GM21737 (cell line): ENCODE results near the gene EEPD1.
"Not testable (repeated sequence)": the region's sequence is repeated elsewhere in the genome, so short reads cannot be mapped to it uniquely, and the experiment has no call there.

Experiments used
- ATAC-seq: cut with Tn5 transposase; IDR thresholded peaks from one replicate; pipeline ENCODE4 v1.9.1; 2021; ENCODE audit warnings: mild to moderate bottlenecking, moderate library complexity; ENCODE audit not compliant: unreplicated experiment

Gene EEPD1

GRCh38 chr7:36249091-36249490 lies 96.0 kb downstream of the EEPD1 start:
- ATAC-seq: no peak

- no peak for ATAC-seq
Measured at GRCh38 chr7:36253699-36254098, 100.6 kb downstream of the EEPD1 start.

GRCh38 chr7:36258510-36259259 lies 105.6 kb downstream of the EEPD1 start:
- not testable (repeated sequence) for ATAC-seq

GRCh38 chr7:36260481-36260880 lies 107.4 kb downstream of the EEPD1 start:
- ATAC-seq: no peak

- no peak for ATAC-seq
Measured at GRCh38 chr7:36261019-36261754, 108.1 kb downstream of the EEPD1 start.

- ATAC-seq: no peak
Measured at GRCh38 chr7:36262309-36263094, 109.4 kb downstream of the EEPD1 start.

- ATAC-seq: no peak
Measured at GRCh38 chr7:36263095-36263484, 110.0 kb downstream of the EEPD1 start.

- ATAC-seq: no peak
Measured at GRCh38 chr7:36264123-36264801, 111.2 kb downstream of the EEPD1 start.

GRCh38 chr7:36264913-36265516 lies 112.0 kb downstream of the EEPD1 start:
- ATAC-seq: no peak

- no peak for ATAC-seq
Measured at GRCh38 chr7:36265680-36266079, 112.6 kb downstream of the EEPD1 start.

- no peak for ATAC-seq
Measured at GRCh38 chr7:36266190-36266589, 113.1 kb downstream of the EEPD1 start.

GRCh38 chr7:36266683-36267082 lies 113.6 kb downstream of the EEPD1 start:
- no peak for ATAC-seq

- no peak for ATAC-seq
Measured at GRCh38 chr7:36272211-36272566, 119.1 kb downstream of the EEPD1 start.

- no peak for ATAC-seq
Measured at GRCh38 chr7:36272567-36273269, 119.7 kb downstream of the EEPD1 start.

- ATAC-seq: no peak
Measured at GRCh38 chr7:36273836-36274235, 120.8 kb downstream of the EEPD1 start.

GRCh38 chr7:36275735-36276284 lies 122.8 kb downstream of the EEPD1 start:
- ATAC-seq: no peak

- no peak for ATAC-seq
Measured at GRCh38 chr7:36276428-36277248, 123.6 kb downstream of the EEPD1 start.

- no peak for ATAC-seq
Measured at GRCh38 chr7:36277249-36277542, 124.1 kb downstream of the EEPD1 start.

- no peak for ATAC-seq
Measured at GRCh38 chr7:36278069-36278619, 125.1 kb downstream of the EEPD1 start.
